Lung (tissue), 12 donors: Measurements from ENCODE around the gene NMUR1. TPM values are rescaled to one million over a fixed set of nuclear protein-coding genes. Genes with fewer than 3 reads are reported as not detected.

ENCODE experiments used
- ATAC-seq: fragments of 200-7000 bp; cut with Tn5 transposase; one replicate; pipeline ENCODE4 v1.9.1; 2020; ENCODE audit warnings: moderate number of reproducible peaks; ENCODE audit not compliant: insufficient read depth, low FRiP score
- DNase-seq, 3 donors: peaks; one replicate each; pipeline ENCODE4 v3.0.0-alpha.2; 2013 to 2017
- H3K27ac ChIP-seq, 2 donors: one replicate each; pipeline ENCODE4 v1.5.1; 2013; ENCODE audit warnings: mild to moderate bottlenecking in 2 of 2, moderate library complexity in 2 of 2, control low read depth in 1 of 2, inconsistent platforms in 1 of 2, low read depth in 1 of 2, low read length in 1 of 2
- H3K27me3 ChIP-seq, 3 donors: one replicate each; pipeline ENCODE4 v1.5.1; 2013; ENCODE audit warnings: low read length in 2 of 3; ENCODE audit not compliant: control insufficient read depth in 3 of 3, insufficient read depth in 3 of 3
- H3K36me3 ChIP-seq, 4 donors: one replicate each; pipeline ENCODE4 v1.5.1; 2013; ENCODE audit warnings: low read length in 4 of 4, mild to moderate bottlenecking in 1 of 4, moderate library complexity in 1 of 4; ENCODE audit not compliant: control insufficient read depth in 4 of 4, insufficient read depth in 4 of 4
- H3K4me1 ChIP-seq, 5 donors: one replicate each; pipeline ENCODE4 v1.5.1; 2013; ENCODE audit warnings: low read length in 5 of 5, mild to moderate bottlenecking in 2 of 5, moderate library complexity in 1 of 5; ENCODE audit not compliant: control insufficient read depth in 5 of 5, insufficient read depth in 5 of 5
- H3K4me3 ChIP-seq: one replicate; pipeline ENCODE4 v1.5.1; 2013; ENCODE audit warnings: mild to moderate bottlenecking, control low read depth, moderate library complexity
- H3K9ac ChIP-seq, 2 donors: one replicate each; pipeline ENCODE4 v1.5.1; 2013; ENCODE audit warnings: low read length in 2 of 2, control low read depth in 1 of 2; ENCODE audit not compliant: insufficient read depth in 1 of 2
- H3K9me3 ChIP-seq, 4 donors: one replicate each; pipeline ENCODE4 v1.5.1; 2013; ENCODE audit warnings: low read length in 3 of 4, mild to moderate bottlenecking in 1 of 4, moderate library complexity in 1 of 4; ENCODE audit not compliant: control insufficient read depth in 4 of 4, insufficient read depth in 3 of 4
- CTCF ChIP-seq: IDR thresholded peaks from 2 replicates; pipeline ENCODE4 v1.5.1; 2012; ENCODE audit warnings: mild to moderate bottlenecking; ENCODE audit errors: control extremely low read depth, extremely low read depth
- WGBS, 2 donors: extraction: QIAGEN DNeasy Blood & Tissue Kit; methylation state at CpG; one replicate each; pipeline ENCODE4 v1.1.7; 2013; 5-methylcytosine and 5-hydroxymethylcytosine counted together
- polyA plus RNA-seq, 2 donors: library from polyadenylated mRNA; stranded (reverse); fragments of 200-250 nt; gene quantifications; one replicate each; pipeline ENCODE4 v1.2.1, GENCODE V29; 2013
- total RNA-seq, 2 donors: library from RNA; depleted of rRNA in 1 of 2; stranded (reverse); fragments of >200 nt in 1 of 2; gene quantifications; one replicate each; pipeline ENCODE4 v1.2.1, GENCODE V29; 2014 to 2021
- donor health status: control.
- donor health status: control.
- donor health status: Bipolar disorder and iron deficiency.
- donor health status: healthy.
- donor health status: DM: yes; HTN: yes; CAD: no.

NMUR1 gene
- total and polyA plus RNA-seq, 4 donors: 0.65 to 1.2 (median 0.80) TPM

- H3K4me3 ChIP-seq: no peak overlapping the region
- WGBS, 2 donors: 71 to 78% methylated on average over 3 of the region's 3 CpGs
- no peaks in the 10 kb centered on the region for H3K27me3 ChIP-seq
- no peak overlapping the region for H3K27ac ChIP-seq
- H3K36me3 ChIP-seq: peaks cover 0 to 2% (median 0%) of the 10 kb centered on the region in 4 donors
- DNase-seq (peak in 2 of 3 donors; percentile 34 to 65), ATAC-seq (no peak)
- H3K9me3 ChIP-seq: no peaks in the 10 kb centered on the region
- no peaks in the 10 kb centered on the region for H3K4me1 ChIP-seq
- TF ChIP-seq CTCF: no peak
- no peak overlapping the region for H3K9ac ChIP-seq
Measured at GRCh38 chr2:231503766-231504165, 26.5 kb downstream of the NMUR1 start.

- no peak for DNase-seq
- no peak for TF ChIP-seq CTCF
- H3K9me3 ChIP-seq: no peaks in the 10 kb centered on the region
- ATAC-seq: no peak
- H3K9ac ChIP-seq: no peak overlapping the region
- no peaks in the 10 kb centered on the region for H3K4me1 ChIP-seq
- no peak overlapping the region for H3K4me3 ChIP-seq
- no peak overlapping the region for H3K27ac ChIP-seq
- no peaks in the 10 kb centered on the region for H3K27me3 ChIP-seq
- H3K36me3 ChIP-seq: no peaks in the 10 kb centered on the region
Measured at GRCh38 chr2:231502596-231502995, 27.6 kb downstream of the NMUR1 start.

- H3K9me3 ChIP-seq: no peaks in the 10 kb centered on the region
- H3K4me3 ChIP-seq: no peak overlapping the region
- no peak for TF ChIP-seq CTCF
- ATAC-seq (no peak), DNase-seq (no peak)
- no peaks in the 10 kb centered on the region for H3K36me3 ChIP-seq
- WGBS, 2 donors: 88 to 91% methylated on average over 1 of the region's 1 CpG
- H3K9ac ChIP-seq: no peak overlapping the region
- no peaks in the 10 kb centered on the region for H3K27me3 ChIP-seq
- H3K4me1 ChIP-seq: no peaks in the 10 kb centered on the region
- no peak overlapping the region for H3K27ac ChIP-seq
Measured at GRCh38 chr2:231497651-231498050, 32.6 kb downstream of the NMUR1 start.

GRCh38 chr2:231494669-231495068, 35.6 kb downstream of the NMUR1 start:
- no peak for ATAC-seq
- WGBS, 2 donors: 77 to 85% methylated on average over 3 of the region's 3 CpGs
- Histone ChIP-seq H3K4me3 (no peak overlapping the region), H3K4me1 (no peaks in the 10 kb centered on the region), H3K9ac (no peak overlapping the region), H3K36me3 (no peaks in the 10 kb centered on the region), H3K9me3 (no peaks in the 10 kb centered on the region), H3K27ac (no peak overlapping the region), H3K27me3 (no peaks in the 10 kb centered on the region)
- DNase-seq: no peak
- TF ChIP-seq CTCF: no peak
